HepG2 (cell line): ENCODE data around the gene MRPL51. TPM values are rescaled to one million over a fixed set of nuclear protein-coding genes. Genes with fewer than 3 reads are reported as not detected.

ENCODE experiments used
- CREBL2 ChIP-seq: sonication (generic); formaldehyde crosslinking; IDR thresholded peaks from 2 replicates; pipeline ENCODE4 v1.8.1; 2023; ENCODE audit warnings: missing genetic modification reagents, mild to moderate bottlenecking, borderline replicate concordance
- DMAP1 ChIP-seq: IDR thresholded peaks from 2 replicates; pipeline ENCODE4 v1.6.1; 2016
- DR1 ChIP-seq: sonication (generic); formaldehyde crosslinking; IDR thresholded peaks from 2 replicates; pipeline ENCODE4 v1.8.0; 2021; ENCODE audit warnings: mild to moderate bottlenecking, missing genetic modification reagents, inconsistent platforms
- KAT7 ChIP-seq: IDR thresholded peaks from 2 replicates; pipeline ENCODE4 v1.6.1; 2018; ENCODE audit warnings: borderline replicate concordance, missing compliant biosample characterization
- KLF6 ChIP-seq: IDR thresholded peaks from 2 replicates; pipeline ENCODE4 v1.8.0; 2016; ENCODE audit warnings: missing biosample characterization, missing genetic modification reagents
- MLX ChIP-seq: IDR thresholded peaks from 2 replicates; pipeline ENCODE4 v1.6.1; 2016
- MXD1 ChIP-seq: sonication (generic); formaldehyde crosslinking; IDR thresholded peaks from 2 replicates; pipeline ENCODE4 v1.4.0; 2020; ENCODE audit warnings: mild to moderate bottlenecking, missing genetic modification reagents
- RNF219 ChIP-seq: sonication (generic); formaldehyde crosslinking; IDR thresholded peaks from 2 replicates; pipeline ENCODE4 v1.5.0; 2020; ENCODE audit warnings: mild to moderate bottlenecking, missing genetic modification reagents
- RXRB ChIP-seq: IDR thresholded peaks from 2 replicates; pipeline ENCODE4 v1.6.1; 2016; ENCODE audit warnings: borderline replicate concordance, missing genetic modification reagents, missing compliant biosample characterization
- TERF1 ChIP-seq: sonication (generic); formaldehyde crosslinking; IDR thresholded peaks from 2 replicates; pipeline ENCODE4 v1.8.0; 2022; ENCODE audit warnings: mild to moderate bottlenecking, missing genetic modification reagents, moderate library complexity
- THAP8 ChIP-seq: sonication (generic); formaldehyde crosslinking; IDR thresholded peaks from 2 replicates; pipeline ENCODE4 v1.5.1; 2020; ENCODE audit warnings: missing genetic modification reagents, mild to moderate bottlenecking, borderline replicate concordance
- ZNF101 ChIP-seq: sonication (generic); formaldehyde crosslinking; IDR thresholded peaks from 2 replicates; pipeline ENCODE4 v1.4.0; 2020; ENCODE audit warnings: mild to moderate bottlenecking, low read depth, missing genetic modification reagents, borderline replicate concordance
- ZNF274 ChIP-seq: sonication (generic); formaldehyde crosslinking; IDR thresholded peaks from 2 replicates; pipeline ENCODE4 v1.5.1; 2020; ENCODE audit warnings: mild to moderate bottlenecking, missing genetic modification reagents
- ZNF34 ChIP-seq: sonication (generic); formaldehyde crosslinking; IDR thresholded peaks from 2 replicates; pipeline ENCODE4 v1.4.0; 2020; ENCODE audit warnings: mild to moderate bottlenecking, missing genetic modification reagents, borderline replicate concordance
- ZNF703 ChIP-seq: sonication (generic); formaldehyde crosslinking; IDR thresholded peaks from 2 replicates; pipeline ENCODE4 v1.5.1; 2020; ENCODE audit warnings: missing genetic modification reagents, mild to moderate bottlenecking, moderate library complexity, borderline replicate concordance
- ZNF788 ChIP-seq: sonication (generic); formaldehyde crosslinking; IDR thresholded peaks from 2 replicates; pipeline ENCODE4 v1.5.0; 2020; ENCODE audit warnings: mild to moderate bottlenecking, missing genetic modification reagents, borderline replicate concordance
- ZSCAN20 ChIP-seq: sonication (generic); formaldehyde crosslinking; IDR thresholded peaks from 2 replicates; pipeline ENCODE4 v1.4.0; 2020; ENCODE audit warnings: missing genetic modification reagents, mild to moderate bottlenecking, borderline replicate concordance
- polyA plus RNA-seq, 8 experiments: library from polyadenylated mRNA; depleted of rRNA in 3 of 8; stranded (reverse) in 7 of 8; unstranded in 1 of 8; fragments of >200 nt; fragmentation: Illumina TruSeq in 4 of 8; extraction: Trizol in 4 of 8; gene quantifications; 2 replicates each; pipeline versions ENCODE4 v1.2.1 to v1.2.3, GENCODE V29; 2011 to 2016; ENCODE audit warnings: low read depth in 4 of 8, missing spikeins in 1 of 8, mixed read lengths in 1 of 8; ENCODE audit not compliant: insufficient read depth in 1 of 8
- total RNA-seq, 5 experiments: library from RNA; depleted of rRNA; stranded (reverse); fragments of >200 nt; fragmentation: Illumina TruSeq; extraction: Trizol; gene quantifications; 2 replicates each; pipeline ENCODE4 v1.2.3, GENCODE V29; 2016; ENCODE audit warnings: low read depth in 1 of 5

Gene MRPL51
- total and polyA plus RNA-seq, 2 of the 13 experiments (the other 11 are each of a cell fraction or from before 2014, with no cell fraction given) = 64.8 to 278 TPM

- TF ChIP-seq ZSCAN20 (CRISPR knock-in tag) = no peak
- TF ChIP-seq KLF6 = no peak
- peak; percentile 54 for TF ChIP-seq ZNF274 (CRISPR knock-in tag)
- no peak for TF ChIP-seq TERF1 (CRISPR knock-in tag)
- no peak for TF ChIP-seq KAT7
- no peak for TF ChIP-seq RXRB
- no peak for TF ChIP-seq ZNF34 (CRISPR knock-in tag)
- TF ChIP-seq CREBL2 (CRISPR knock-in tag) = no peak
- no peak for TF ChIP-seq THAP8 (CRISPR knock-in tag)
- no peak for TF ChIP-seq DR1
- TF ChIP-seq ZNF703 (CRISPR knock-in tag) = no peak; the same call in 1 of the 2 replicates
- no peak for TF ChIP-seq MXD1 (CRISPR knock-in tag)
- 0 out of 2 replicates have a peak, but pooled peaks have one; percentile 7 for TF ChIP-seq ZNF101
- no peak for TF ChIP-seq MLX (CRISPR knock-in tag)
- TF ChIP-seq ZNF788 (CRISPR knock-in tag) = no peak
- 0 out of 2 replicates have a peak, but pooled peaks have one; percentile 57 for TF ChIP-seq RNF219 (CRISPR knock-in tag)
- TF ChIP-seq DMAP1 (CRISPR knock-in tag) = no peak
Measured at GRCh38 chr12:6533653-6533922, 40.5 kb upstream of the MRPL51 start (continued).
